Measurements from ENCODE around the gene SAE1. TPM values are rescaled to one million over a fixed set of nuclear protein-coding genes. Genes with fewer than 3 reads are reported as not detected.

Gene SAE1
- polyA plus RNA-seq, 2 of the 4 experiments (the other 2 are of a cell fraction): 206 to 249 TPM

DNA sequence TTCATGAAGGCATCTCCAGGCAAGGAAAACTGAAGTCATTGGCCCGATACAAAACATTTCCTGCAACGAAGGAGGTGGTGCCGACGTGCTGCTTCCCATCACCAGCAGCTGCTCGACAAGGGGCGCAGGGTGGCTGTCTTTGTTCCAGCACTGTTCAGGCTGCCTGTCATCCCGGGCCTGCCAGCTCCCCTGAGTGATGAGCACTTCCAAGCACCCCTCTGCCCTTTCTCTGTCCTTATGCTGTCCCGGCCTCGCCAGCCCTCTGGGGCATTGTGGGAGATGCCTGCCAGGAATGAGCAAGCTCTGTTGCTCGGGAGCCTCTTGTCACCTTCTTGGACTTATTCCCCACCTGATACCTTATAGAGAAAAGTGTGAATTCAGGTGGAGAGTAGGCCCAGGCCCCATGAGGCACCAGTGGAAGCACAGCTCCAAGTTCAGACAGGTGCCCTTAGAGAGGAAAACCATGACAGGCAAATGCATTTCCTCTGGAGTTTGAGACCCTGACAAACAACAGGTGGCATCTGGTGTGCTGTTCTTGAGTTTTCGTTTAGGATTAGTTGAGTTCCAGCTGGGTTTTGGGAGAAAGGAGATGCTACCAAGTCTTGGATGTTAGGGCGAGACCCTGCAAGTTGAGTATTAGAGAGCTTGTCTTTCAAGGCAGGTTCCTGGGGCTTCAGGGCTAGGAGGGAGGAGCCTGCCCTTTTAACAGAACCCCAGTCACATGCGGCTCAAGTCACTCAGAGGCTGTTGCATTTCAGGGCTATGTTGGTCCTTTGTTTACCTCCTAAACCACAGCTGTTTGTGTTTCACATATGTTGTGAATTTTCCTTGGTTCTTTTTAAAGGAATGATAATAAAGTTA, 78.9 kb downstream of the SAE1 start:
- FAIRE-seq (peak; percentile 18), DNase-seq (ENCODE audit: low read depth in 1 of 2, low spot score in 1 of 2) (no peak), ATAC-seq (peak in 1 of 2 experiments; percentile 11; a peak in 1 of 6 replicates)
- Histone ChIP-seq H3K4me1 (peaks cover 16% of the 10 kb centered on the region), H3K4me3 (no peak overlapping the region), H3K4me2 (no peak overlapping the region), H3K9me3 (no peaks in the 10 kb centered on the region), H3K27ac (peak overlapping the region in 1 of 2 experiments; percentile 82; a peak in 4 of 6 replicates)
- TF ChIP-seq HOXB13 (CRISPR knock-in tag; IDR thresholded peaks at IDR 0.05; ENCODE audit: low read depth) (no peak), NR3C1 (IDR thresholded peaks at IDR 0.05) (no peak), FOXS1 (CRISPR knock-in tag; IDR thresholded peaks at IDR 0.05) (no peak), NPAS2 (CRISPR knock-in tag; IDR thresholded peaks at IDR 0.05; ENCODE audit: borderline replicate concordance) (no peak), CEBPB (IDR thresholded peaks at IDR 0.05) (no peak), ZFP36 (IDR thresholded peaks at IDR 0.05; ENCODE audit: borderline replicate concordance, partially characterized antibody) (no peak), RARB (CRISPR knock-in tag; IDR thresholded peaks at IDR 0.05) (no peak)
- TF ChIP-seq, protein P1, sequence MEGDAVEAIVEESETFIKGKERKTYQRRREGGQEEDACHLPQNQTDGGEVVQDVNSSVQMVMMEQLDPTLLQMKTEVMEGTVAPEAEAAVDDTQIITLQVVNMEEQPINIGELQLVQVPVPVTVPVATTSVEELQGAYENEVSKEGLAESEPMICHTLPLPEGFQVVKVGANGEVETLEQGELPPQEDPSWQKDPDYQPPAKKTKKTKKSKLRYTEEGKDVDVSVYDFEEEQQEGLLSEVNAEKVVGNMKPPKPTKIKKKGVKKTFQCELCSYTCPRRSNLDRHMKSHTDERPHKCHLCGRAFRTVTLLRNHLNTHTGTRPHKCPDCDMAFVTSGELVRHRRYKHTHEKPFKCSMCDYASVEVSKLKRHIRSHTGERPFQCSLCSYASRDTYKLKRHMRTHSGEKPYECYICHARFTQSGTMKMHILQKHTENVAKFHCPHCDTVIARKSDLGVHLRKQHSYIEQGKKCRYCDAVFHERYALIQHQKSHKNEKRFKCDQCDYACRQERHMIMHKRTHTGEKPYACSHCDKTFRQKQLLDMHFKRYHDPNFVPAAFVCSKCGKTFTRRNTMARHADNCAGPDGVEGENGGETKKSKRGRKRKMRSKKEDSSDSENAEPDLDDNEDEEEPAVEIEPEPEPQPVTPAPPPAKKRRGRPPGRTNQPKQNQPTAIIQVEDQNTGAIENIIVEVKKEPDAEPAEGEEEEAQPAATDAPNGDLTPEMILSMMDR (IDR thresholded peaks at IDR 0.05): no peak
- 83% methylated on average over 13 of the region's 13 CpGs for WGBS (ENCODE audit: missing lambda C conversion rate)
- ChIA-PET CTCF (interaction anchor here (0.6 to 24.7 kb wide), 37 partner anchors 10 to 315 kb away, joined by 3 to 893 read pairs (median 7); partner anchors contain the start of genes CCDC9, DHX34, SAE1 and ZC3H4), POLR2A (interaction anchor here (1.4 to 3.6 kb wide), 5 partner anchors 17 to 96 kb away, joined by 4 to 87 read pairs (median 19); partner anchors contain the start of genes CCDC9 and ZC3H4)

DNA sequence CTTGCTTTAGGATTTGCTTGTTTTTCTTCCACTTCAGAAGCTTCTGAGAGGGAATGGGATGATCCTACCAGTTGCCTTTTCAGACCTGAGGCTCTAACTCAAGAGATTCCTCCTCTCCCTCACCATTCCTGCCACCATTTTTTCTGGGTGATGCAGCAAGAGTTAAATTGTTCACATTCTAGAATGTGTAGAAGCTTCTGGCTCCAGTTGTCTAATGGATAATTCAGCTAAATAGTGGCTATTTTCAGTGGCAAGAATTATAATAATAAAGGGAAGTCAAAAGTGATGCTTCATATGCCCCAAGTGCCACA, 79.5 kb downstream of the SAE1 start:
- H3K4me2 ChIP-seq: no peak overlapping the region; the same call in 2 of the 3 replicates
- FAIRE-seq (no peak), ATAC-seq (no peak), DNase-seq (ENCODE audit: low read depth in 1 of 2, low spot score in 1 of 2) (no peak)
- H3K27ac ChIP-seq: peak overlapping the region; percentile 76 to 82
- ChIA-PET CTCF (interaction anchor here (0.5 to 24.7 kb wide), 51 partner anchors 11 to 1554 kb away, joined by 3 to 893 read pairs (median 5); partner anchors contain the start of genes CCDC9, DHX34, SAE1 and ZC3H4), POLR2A (interaction anchor here (1.0 to 3.6 kb wide), 9 partner anchors 16 to 97 kb away, joined by 3 to 87 read pairs (median 6); partner anchors contain the start of genes CCDC9, SAE1 and ZC3H4)
- H3K4me1 ChIP-seq: peaks cover 16% of the 10 kb centered on the region
- no peak for TF ChIP-seq CHD4 (IDR thresholded peaks at IDR 0.05; ENCODE audit: borderline replicate concordance)
- TF ChIP-seq, protein P2, sequence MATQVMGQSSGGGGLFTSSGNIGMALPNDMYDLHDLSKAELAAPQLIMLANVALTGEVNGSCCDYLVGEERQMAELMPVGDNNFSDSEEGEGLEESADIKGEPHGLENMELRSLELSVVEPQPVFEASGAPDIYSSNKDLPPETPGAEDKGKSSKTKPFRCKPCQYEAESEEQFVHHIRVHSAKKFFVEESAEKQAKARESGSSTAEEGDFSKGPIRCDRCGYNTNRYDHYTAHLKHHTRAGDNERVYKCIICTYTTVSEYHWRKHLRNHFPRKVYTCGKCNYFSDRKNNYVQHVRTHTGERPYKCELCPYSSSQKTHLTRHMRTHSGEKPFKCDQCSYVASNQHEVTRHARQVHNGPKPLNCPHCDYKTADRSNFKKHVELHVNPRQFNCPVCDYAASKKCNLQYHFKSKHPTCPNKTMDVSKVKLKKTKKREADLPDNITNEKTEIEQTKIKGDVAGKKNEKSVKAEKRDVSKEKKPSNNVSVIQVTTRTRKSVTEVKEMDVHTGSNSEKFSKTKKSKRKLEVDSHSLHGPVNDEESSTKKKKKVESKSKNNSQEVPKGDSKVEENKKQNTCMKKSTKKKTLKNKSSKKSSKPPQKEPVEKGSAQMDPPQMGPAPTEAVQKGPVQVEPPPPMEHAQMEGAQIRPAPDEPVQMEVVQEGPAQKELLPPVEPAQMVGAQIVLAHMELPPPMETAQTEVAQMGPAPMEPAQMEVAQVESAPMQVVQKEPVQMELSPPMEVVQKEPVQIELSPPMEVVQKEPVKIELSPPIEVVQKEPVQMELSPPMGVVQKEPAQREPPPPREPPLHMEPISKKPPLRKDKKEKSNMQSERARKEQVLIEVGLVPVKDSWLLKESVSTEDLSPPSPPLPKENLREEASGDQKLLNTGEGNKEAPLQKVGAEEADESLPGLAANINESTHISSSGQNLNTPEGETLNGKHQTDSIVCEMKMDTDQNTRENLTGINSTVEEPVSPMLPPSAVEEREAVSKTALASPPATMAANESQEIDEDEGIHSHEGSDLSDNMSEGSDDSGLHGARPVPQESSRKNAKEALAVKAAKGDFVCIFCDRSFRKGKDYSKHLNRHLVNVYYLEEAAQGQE (IDR thresholded peaks at IDR 0.05): no peak
- H3K4me3 ChIP-seq: no peak overlapping the region
- H3K9me3 ChIP-seq: no peaks in the 10 kb centered on the region

DNA sequence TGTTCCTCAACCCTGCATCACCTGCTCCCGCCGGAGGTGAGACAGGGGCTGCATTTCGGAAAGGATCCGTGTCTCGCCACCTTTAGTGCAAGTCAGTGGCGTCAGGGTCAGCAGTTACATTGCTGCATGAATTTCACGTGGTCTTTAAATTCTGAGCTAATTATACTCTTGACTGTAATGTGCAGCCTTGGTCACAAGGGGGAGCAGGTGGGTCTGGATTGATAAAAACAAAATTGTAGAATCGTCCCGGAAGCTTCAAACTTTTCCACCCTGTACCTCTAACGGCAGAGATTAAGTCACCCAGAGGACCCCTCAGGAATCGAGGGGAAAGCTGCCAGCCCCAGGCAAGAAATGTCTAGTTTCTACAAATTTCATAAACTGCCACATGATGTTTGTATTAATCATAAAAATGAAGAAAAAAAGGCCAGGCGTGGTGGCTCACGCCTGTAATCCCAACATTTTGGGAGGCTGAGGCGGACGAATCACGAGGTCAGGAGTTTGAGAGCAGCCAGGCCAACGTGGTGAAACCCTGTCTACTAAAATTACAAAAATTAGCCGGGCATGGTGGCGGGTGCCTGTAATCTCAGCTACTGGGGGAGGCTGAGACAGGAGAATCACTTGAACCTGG, 80.2 kb downstream of the SAE1 start:
- Histone ChIP-seq H3K4me1 (peaks cover 16% of the 10 kb centered on the region), H3K9me3 (no peaks in the 10 kb centered on the region), H3K27ac (peak overlapping the region; percentile 76 to 82), H3K4me2 (peak overlapping the region; percentile 51), H3K4me3 (no peak overlapping the region)
- DNase-seq (ENCODE audit: low read depth in 1 of 2, low spot score in 1 of 2): peak; percentile 77 to 85
- peak; percentile 61 to 63 for ATAC-seq
- FAIRE-seq: peak; percentile 99
- ChIA-PET CTCF (interaction anchor here (0.5 to 24.7 kb wide), 60 partner anchors 12 to 1555 kb away, joined by 3 to 893 read pairs (median 5); partner anchors contain the start of genes CCDC9, DHX34, SAE1 and ZC3H4), POLR2A (interaction anchor here (0.7 to 3.6 kb wide), 10 partner anchors 16 to 97 kb away, joined by 3 to 87 read pairs (median 6); partner anchors contain the start of genes CCDC9, SAE1 and ZC3H4)
- WGBS (ENCODE audit: missing lambda C conversion rate): 26% methylated on average over 19 of the region's 19 CpGs
- TF ChIP-seq ZNF302 (CRISPR knock-in tag; IDR thresholded peaks at IDR 0.05) (no peak), ESRRA (IDR thresholded peaks at IDR 0.05; ENCODE audit: borderline replicate concordance, low read length) (no peak), HOXB5 (CRISPR knock-in tag; IDR thresholded peaks at IDR 0.05) (no peak), NR3C1 (IDR thresholded peaks at IDR 0.05) (no peak), BHLHE40 (IDR thresholded peaks at IDR 0.05; ENCODE audit: low read depth, low read length) (no peak), ZC3H11A (IDR thresholded peaks at IDR 0.05) (no peak), GATA3 (IDR thresholded peaks at IDR 0.05; ENCODE audit: borderline replicate concordance) (no peak), RAD21 (conservative IDR thresholded peaks at IDR 0.05 in 1 of 2, IDR thresholded peaks at IDR 0.05 in 1 of 2) (peak; percentile 85 to 88)
- TF ChIP-seq, protein P1 (IDR thresholded peaks at IDR 0.05): peak; percentile 92
- TF ChIP-seq, protein P3, sequence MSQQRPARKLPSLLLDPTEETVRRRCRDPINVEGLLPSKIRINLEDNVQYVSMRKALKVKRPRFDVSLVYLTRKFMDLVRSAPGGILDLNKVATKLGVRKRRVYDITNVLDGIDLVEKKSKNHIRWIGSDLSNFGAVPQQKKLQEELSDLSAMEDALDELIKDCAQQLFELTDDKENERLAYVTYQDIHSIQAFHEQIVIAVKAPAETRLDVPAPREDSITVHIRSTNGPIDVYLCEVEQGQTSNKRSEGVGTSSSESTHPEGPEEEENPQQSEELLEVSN (IDR thresholded peaks at IDR 0.05; ENCODE audit: borderline replicate concordance, low read depth): no peak
- TF ChIP-seq, protein P4, sequence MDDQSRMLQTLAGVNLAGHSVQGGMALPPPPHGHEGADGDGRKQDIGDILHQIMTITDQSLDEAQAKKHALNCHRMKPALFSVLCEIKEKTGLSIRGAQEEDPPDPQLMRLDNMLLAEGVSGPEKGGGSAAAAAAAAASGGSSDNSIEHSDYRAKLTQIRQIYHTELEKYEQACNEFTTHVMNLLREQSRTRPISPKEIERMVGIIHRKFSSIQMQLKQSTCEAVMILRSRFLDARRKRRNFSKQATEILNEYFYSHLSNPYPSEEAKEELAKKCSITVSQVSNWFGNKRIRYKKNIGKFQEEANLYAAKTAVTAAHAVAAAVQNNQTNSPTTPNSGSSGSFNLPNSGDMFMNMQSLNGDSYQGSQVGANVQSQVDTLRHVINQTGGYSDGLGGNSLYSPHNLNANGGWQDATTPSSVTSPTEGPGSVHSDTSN (IDR thresholded peaks at IDR 0.05): no peak
